Hepatocyte (in vitro differentiated cells): Measurements from ENCODE around the gene LRBA. TPM values are rescaled to one million over a fixed set of nuclear protein-coding genes. Genes with fewer than 3 reads are reported as not detected.

Source experiments
- DNase-seq: peaks from one replicate; pipeline ENCODE4 v3.0.0-alpha.2; 2016; ENCODE audit warnings: low spot score
- H2AFZ ChIP-seq: fragments of 200-600 bp; sonication (generic); 2 replicates; pipeline ENCODE4 v1.6.0; 2016; ENCODE audit warnings: antibody characterized with exemption, mild to moderate bottlenecking
- H3K27ac ChIP-seq: fragments of 200-600 bp; sonication (generic); 2 replicates; pipeline ENCODE4 v1.5.1; 2016; ENCODE audit warnings: mild to moderate bottlenecking
- H3K27me3 ChIP-seq: fragments of 200-600 bp; sonication (generic); 2 replicates; pipeline ENCODE4 v1.6.1; 2016
- H3K36me3 ChIP-seq: fragments of 200-600 bp; sonication (generic); replicated peaks from 2 replicates; pipeline ENCODE4 v1.5.1; 2016; ENCODE audit warnings: low read depth; ENCODE audit not compliant: insufficient read depth
- H3K4me1 ChIP-seq: fragments of 200-600 bp; sonication (generic); 2 replicates; pipeline ENCODE4 v1.5.1; 2016; ENCODE audit warnings: mild to moderate bottlenecking, moderate library complexity; ENCODE audit not compliant: insufficient read depth
- H3K4me2 ChIP-seq: fragments of 200-600 bp; sonication (generic); 2 replicates; pipeline ENCODE4 v1.6.0; 2016
- H3K4me3 ChIP-seq: fragments of 200-600 bp; sonication (generic); 2 replicates; pipeline ENCODE4 v1.5.1; 2016; ENCODE audit warnings: mild to moderate bottlenecking
- H3K79me2 ChIP-seq: fragments of 200-600 bp; sonication (generic); 2 replicates; pipeline ENCODE4 v1.6.0; 2017; ENCODE audit warnings: mild to moderate bottlenecking
- H3K9me2 ChIP-seq: fragments of 200-600 bp; sonication (generic); replicated peaks from 2 replicates; pipeline ENCODE4 v1.6.0; 2017; ENCODE audit warnings: mild to moderate bottlenecking; ENCODE audit not compliant: insufficient read depth
- H3K9me3 ChIP-seq: fragments of 200-600 bp; sonication (generic); 2 replicates; pipeline ENCODE4 v1.5.1; 2016; ENCODE audit warnings: low read depth, mild to moderate bottlenecking
- H4K20me1 ChIP-seq: fragments of 200-600 bp; sonication (generic); 2 replicates; pipeline ENCODE4 v1.6.0; 2016; ENCODE audit warnings: mild to moderate bottlenecking; ENCODE audit not compliant: insufficient read depth, poor library complexity, severe bottlenecking
- EZH2 ChIP-seq: fragments of 200-600 bp; sonication (generic); IDR thresholded peaks from 2 replicates; pipeline ENCODE4 v1.6.1; 2016; ENCODE audit warnings: antibody characterized with exemption, mild to moderate bottlenecking, borderline replicate concordance
- EZH2phosphoT487 ChIP-seq: fragments of 200-600 bp; sonication (generic); IDR thresholded peaks from one replicate; pipeline ENCODE4 v1.6.1; 2018; ENCODE audit warnings: antibody characterized with exemption, mild to moderate bottlenecking, low read depth, moderate library complexity; ENCODE audit not compliant: unreplicated experiment, severe bottlenecking
- WGBS: methylation state at CpG from one replicate; pipeline ENCODE4 v1.1.6; 2016; ENCODE audit warnings: low lambda C conversion rate; ENCODE audit errors: missing lambda C conversion rate; 5-methylcytosine and 5-hydroxymethylcytosine counted together
- polyA plus RNA-seq: library from polyadenylated mRNA; unstranded; fragments of >200 nt; fragmentation: Nextera tagmentation; extraction: Ambion mirVana; gene quantifications from 2 replicates; pipeline ENCODE4 v1.2.1, GENCODE V29; 2016
- total RNA-seq: library from RNA; depleted of rRNA; stranded (reverse); fragments of >200 nt; gene quantifications from 2 replicates; pipeline ENCODE4 v1.2.3, GENCODE V29; 2014
- TF ChIP-seq, protein P1 (sequence below): fragments of 200-600 bp; sonication (generic); IDR thresholded peaks from 2 replicates; pipeline ENCODE4 v1.5.1; 2016; ENCODE audit warnings: antibody characterized with exemption, mild to moderate bottlenecking; ENCODE audit not compliant: poor library complexity

The LRBA gene
- total and polyA plus RNA-seq, 2 experiments from 2014 or later, result 14.1 to 69.4 TPM

DNA sequence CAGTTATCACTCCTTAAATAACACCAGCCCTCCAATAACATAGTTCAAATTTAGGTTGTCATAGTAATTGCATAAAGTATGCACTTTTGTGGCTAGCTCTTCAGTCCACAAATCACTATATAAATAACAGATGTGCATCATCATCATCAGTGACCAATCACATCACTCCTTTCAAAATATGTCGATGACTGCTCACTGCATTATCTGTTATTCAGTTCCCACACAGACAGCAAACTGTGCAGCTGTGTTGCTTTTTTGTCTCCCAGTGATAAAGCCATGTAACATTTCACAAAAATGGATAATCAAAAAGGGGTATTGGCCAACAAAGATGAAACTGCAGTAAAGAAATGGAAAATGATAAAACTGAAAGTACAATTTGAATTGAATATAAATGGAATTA is 731.4 kb downstream of the LRBA start:
- no peak for DNase-seq
- no peaks in the 10 kb centered on the region for H3K9me3 ChIP-seq
- no peaks in the 10 kb centered on the region for H3K79me2 ChIP-seq
- H2AFZ ChIP-seq, result no peak overlapping the region
- 75% methylated on average over 1 of the region's 1 CpG for WGBS
- no peak overlapping the region for H3K4me3 ChIP-seq
- no peak overlapping the region for H3K4me2 ChIP-seq
- no peaks in the 10 kb centered on the region for H3K36me3 ChIP-seq
- no peaks in the 10 kb centered on the region for H4K20me1 ChIP-seq
- TF ChIP-seq, protein P1, sequence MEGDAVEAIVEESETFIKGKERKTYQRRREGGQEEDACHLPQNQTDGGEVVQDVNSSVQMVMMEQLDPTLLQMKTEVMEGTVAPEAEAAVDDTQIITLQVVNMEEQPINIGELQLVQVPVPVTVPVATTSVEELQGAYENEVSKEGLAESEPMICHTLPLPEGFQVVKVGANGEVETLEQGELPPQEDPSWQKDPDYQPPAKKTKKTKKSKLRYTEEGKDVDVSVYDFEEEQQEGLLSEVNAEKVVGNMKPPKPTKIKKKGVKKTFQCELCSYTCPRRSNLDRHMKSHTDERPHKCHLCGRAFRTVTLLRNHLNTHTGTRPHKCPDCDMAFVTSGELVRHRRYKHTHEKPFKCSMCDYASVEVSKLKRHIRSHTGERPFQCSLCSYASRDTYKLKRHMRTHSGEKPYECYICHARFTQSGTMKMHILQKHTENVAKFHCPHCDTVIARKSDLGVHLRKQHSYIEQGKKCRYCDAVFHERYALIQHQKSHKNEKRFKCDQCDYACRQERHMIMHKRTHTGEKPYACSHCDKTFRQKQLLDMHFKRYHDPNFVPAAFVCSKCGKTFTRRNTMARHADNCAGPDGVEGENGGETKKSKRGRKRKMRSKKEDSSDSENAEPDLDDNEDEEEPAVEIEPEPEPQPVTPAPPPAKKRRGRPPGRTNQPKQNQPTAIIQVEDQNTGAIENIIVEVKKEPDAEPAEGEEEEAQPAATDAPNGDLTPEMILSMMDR, result no peak
- TF ChIP-seq EZH2phosphoT487, result no peak
- no peak overlapping the region for H3K27ac ChIP-seq
- H3K9me2 ChIP-seq, result no peaks in the 10 kb centered on the region
- no peaks in the 10 kb centered on the region for H3K27me3 ChIP-seq
- no peaks in the 10 kb centered on the region for H3K4me1 ChIP-seq

DNA sequence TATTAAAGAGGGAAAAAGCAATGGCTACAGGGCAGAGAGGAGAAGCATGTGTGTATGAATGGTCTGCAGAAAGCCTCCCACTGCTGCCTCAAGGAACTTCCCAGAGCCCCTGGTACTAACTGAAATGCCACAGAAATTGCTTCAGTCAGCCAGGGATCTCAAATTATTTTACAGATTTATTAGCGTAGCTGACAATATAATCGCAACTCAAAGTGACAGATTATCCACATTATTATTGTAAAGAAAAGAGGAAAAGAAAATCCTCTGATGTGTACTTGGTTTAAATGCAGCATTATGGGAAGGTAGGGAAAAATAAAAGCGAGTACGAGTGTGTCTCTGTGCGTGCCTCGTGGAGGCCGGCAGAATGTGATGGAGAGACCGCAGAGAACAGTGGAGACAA is 734.1 kb downstream of the LRBA start:
- TF ChIP-seq EZH2phosphoT487, result no peak
- no peak for TF ChIP-seq EZH2
- TF ChIP-seq, protein P1, result no peak
- Histone ChIP-seq H3K9me2 (no peaks in the 10 kb centered on the region), H3K4me2 (no peak overlapping the region), H3K4me1 (no peaks in the 10 kb centered on the region), H3K27me3 (no peaks in the 10 kb centered on the region), H3K27ac (no peak overlapping the region), H3K9me3 (no peaks in the 10 kb centered on the region), H3K36me3 (no peaks in the 10 kb centered on the region), H3K4me3 (no peak overlapping the region), H2AFZ (no peak overlapping the region), H3K79me2 (no peaks in the 10 kb centered on the region), H4K20me1 (no peaks in the 10 kb centered on the region)
- 99% methylated on average over 8 of the region's 8 CpGs for WGBS
- no peak for DNase-seq

DNA sequence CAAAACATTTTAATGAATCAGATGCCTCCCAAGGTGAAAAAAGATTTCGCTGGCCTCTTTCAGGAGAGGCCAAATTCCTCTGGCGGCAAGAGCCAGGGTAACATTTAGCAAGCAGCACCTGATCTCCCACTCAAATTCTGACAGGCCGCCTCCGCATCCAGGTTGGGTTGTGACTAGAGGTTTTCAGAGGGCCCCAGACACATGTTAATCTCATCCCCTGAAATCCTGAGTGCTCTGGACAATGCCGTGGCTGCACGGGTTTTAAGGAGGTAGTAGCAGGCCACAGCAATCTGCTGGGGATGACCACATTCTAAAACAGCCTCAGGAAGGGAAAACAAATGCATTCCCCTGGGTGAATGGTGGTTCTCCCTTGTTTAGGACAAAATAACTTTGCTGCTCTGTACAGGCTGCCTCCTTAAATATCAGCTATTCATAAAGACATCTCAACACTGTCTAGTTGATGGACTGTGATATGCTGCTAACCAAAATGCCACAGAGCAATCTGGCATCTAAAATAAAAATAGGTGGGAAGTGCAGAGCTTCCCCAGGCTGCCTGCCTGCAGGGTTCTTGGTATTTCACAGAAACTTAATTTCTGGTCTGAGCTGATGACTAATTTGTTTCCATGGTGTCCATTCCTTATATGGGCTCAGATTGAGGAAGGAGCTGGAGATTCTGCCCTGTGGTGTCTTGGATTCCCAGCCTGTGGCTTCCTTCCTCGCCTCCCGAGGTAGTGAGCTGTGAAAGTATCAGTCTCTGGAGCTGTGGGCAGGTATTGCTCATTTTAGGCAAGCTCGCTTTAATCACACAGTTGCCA is 734.8 kb downstream of the LRBA start:
- TF ChIP-seq, protein P1, result no peak
- TF ChIP-seq EZH2phosphoT487, result no peak
- TF ChIP-seq EZH2, result no peak
- Histone ChIP-seq H3K9me2 (no peaks in the 10 kb centered on the region), H3K79me2 (no peaks in the 10 kb centered on the region), H3K36me3 (no peaks in the 10 kb centered on the region), H3K9me3 (no peaks in the 10 kb centered on the region), H3K4me3 (no peak overlapping the region), H3K4me2 (no peak overlapping the region), H2AFZ (no peak overlapping the region), H3K27me3 (no peaks in the 10 kb centered on the region), H3K4me1 (no peaks in the 10 kb centered on the region), H4K20me1 (no peaks in the 10 kb centered on the region), H3K27ac (no peak overlapping the region)
- peak; percentile 11 for DNase-seq
- WGBS, result 68% methylated on average over 9 of the region's 9 CpGs
